Endothelial cell of umbilical vein (primary cell): ENCODE results near the gene ZDHHC20.

ENCODE experiments used
- CTCF ChIP-seq, 2 donors: IDR thresholded peaks; 1 replicate in 1 of 2; 2 replicates in 1 of 2; pipeline ENCODE4 v1.5.1; 2011; ENCODE audit warnings: low read length in 2 of 2, mild to moderate bottlenecking in 2 of 2, moderate library complexity in 2 of 2, control low read depth in 1 of 2, inconsistent platforms in 1 of 2, low read depth in 1 of 2; ENCODE audit not compliant: insufficient read depth in 1 of 2; ENCODE audit errors: extremely low read depth in 1 of 2
- POLR2A ChIP-seq: IDR thresholded peaks from 2 replicates; pipeline ENCODE4 v1.6.1; 2012; ENCODE audit warnings: low read depth, mild to moderate bottlenecking, control low read depth, low read length
- POLR2AphosphoS5 ChIP-seq: IDR thresholded peaks from 2 replicates; pipeline ENCODE4 v1.6.1; 2012; ENCODE audit warnings: low read depth, mild to moderate bottlenecking, control low read depth, low read length, moderate library complexity; ENCODE audit not compliant: insufficient read depth

GRCh38 chr13:21365574-21365973, 93.5 kb downstream of the ZDHHC20 start:
- TF ChIP-seq CTCF (IDR thresholded peaks at IDR 0.05; ENCODE audit: extremely low read depth in 1 of 2, insufficient read depth in 1 of 2, low read depth in 1 of 2, low read length in 2 of 2) (no peak), POLR2A (no peak), POLR2AphosphoS5 (no peak)
